DOHH2 (cell line): Measurements from ENCODE around the gene RAB3IL1.

Experiments
- H3F3A ChIP-seq: fragments of 200-600 bp; sonication (generic), shearing (Covaris generic); 2 replicates; pipeline ENCODE4 v1.6.0; 2016; ENCODE audit warnings: antibody characterized with exemption, mild to moderate bottlenecking; ENCODE audit not compliant: control insufficient read depth, insufficient read depth
- H3K27ac ChIP-seq: fragments of 200-600 bp; sonication (generic); 2 replicates; pipeline ENCODE4 v1.5.1; 2014; ENCODE audit warnings: low read depth, mild to moderate bottlenecking, low read length, moderate library complexity
- H3K27me3 ChIP-seq: fragments of 200-600 bp; sonication (generic); 2 replicates; pipeline ENCODE4 v1.6.1; 2014; ENCODE audit warnings: mild to moderate bottlenecking, low read length, mixed read lengths; ENCODE audit not compliant: control insufficient read depth
- H3K36me3 ChIP-seq: fragments of 200-600 bp; sonication (generic); 2 replicates; pipeline ENCODE4 v1.6.1; 2014; ENCODE audit warnings: mild to moderate bottlenecking, low read length, moderate library complexity, mixed read lengths; ENCODE audit not compliant: control insufficient read depth
- H3K4me1 ChIP-seq: fragments of 200-600 bp; sonication (generic); 2 replicates; pipeline ENCODE4 v1.6.1; 2014; ENCODE audit warnings: mild to moderate bottlenecking, low read length, mixed read lengths; ENCODE audit not compliant: control insufficient read depth
- H3K4me2 ChIP-seq: fragments of 200-600 bp; sonication (generic); 2 replicates; pipeline ENCODE4 v1.6.0; 2014; ENCODE audit warnings: mild to moderate bottlenecking, low read length, moderate library complexity
- H3K4me3 ChIP-seq: fragments of 200-600 bp; sonication (generic); 2 replicates; pipeline ENCODE4 v1.5.1; 2014; ENCODE audit warnings: mild to moderate bottlenecking, low read length, mixed read lengths
- H3K79me2 ChIP-seq: fragments of 200-600 bp; sonication (generic); 2 replicates; pipeline ENCODE4 v1.6.1; 2014; ENCODE audit warnings: mild to moderate bottlenecking, low read length, mixed read lengths; ENCODE audit not compliant: control insufficient read depth
- H3K9me2 ChIP-seq: fragments of 200-600 bp; sonication (generic); replicated peaks from 2 replicates; pipeline ENCODE4 v1.6.1; 2014; ENCODE audit warnings: mild to moderate bottlenecking, low read length, mixed read lengths; ENCODE audit not compliant: control insufficient read depth
- H3K9me3 ChIP-seq: fragments of 200-600 bp; sonication (generic); 2 replicates; pipeline ENCODE4 v1.6.1; 2014; ENCODE audit warnings: antibody characterized with exemption, low read length, mixed read lengths; ENCODE audit not compliant: control insufficient read depth, insufficient read depth
- H4K20me1 ChIP-seq: fragments of 200-600 bp; sonication (generic); 2 replicates; pipeline ENCODE4 v1.6.0; 2014; ENCODE audit warnings: low read depth, mild to moderate bottlenecking, antibody characterized with exemption, low read length, moderate library complexity; ENCODE audit not compliant: control insufficient read depth, insufficient read depth
- EZH2phosphoT487 ChIP-seq: fragments of 200-600 bp; sonication (generic); IDR thresholded peaks from 2 replicates; pipeline ENCODE4 v1.6.1; 2017; ENCODE audit warnings: borderline replicate concordance, mild to moderate bottlenecking, antibody characterized with exemption, low read length, moderate library complexity, mixed read lengths
- TF ChIP-seq, protein P1 (sequence below): fragments of 200-600 bp; sonication (generic); IDR thresholded peaks from one replicate; pipeline ENCODE4 v1.5.1; 2014; ENCODE audit warnings: antibody characterized with exemption, mild to moderate bottlenecking, low read depth, low read length; ENCODE audit not compliant: poor library complexity, severe bottlenecking

The RAB3IL1 gene

DNA sequence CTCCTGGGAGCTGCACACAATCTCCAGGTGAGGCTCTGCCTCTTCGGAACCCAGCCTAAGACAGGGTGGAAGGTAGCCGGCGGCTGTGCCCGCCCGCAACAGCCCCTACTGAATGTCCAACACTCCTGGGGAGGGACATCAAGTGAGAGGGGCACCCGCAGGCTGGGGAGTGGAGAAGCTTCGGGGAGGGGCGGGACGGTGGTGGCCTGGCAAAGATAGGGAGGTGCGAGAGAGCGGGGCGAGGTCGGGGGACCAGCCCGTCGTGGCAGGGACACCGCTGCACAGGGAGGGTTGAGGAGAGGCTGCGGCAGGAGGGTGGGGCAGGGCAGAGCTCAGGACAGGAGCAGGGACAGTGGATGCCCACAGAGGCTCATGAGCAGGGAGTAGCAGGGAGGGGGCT is 17.1 kb downstream of the RAB3IL1 start:
- Histone ChIP-seq H3F3A (no peaks in the 10 kb centered on the region), H3K9me2 (no peaks in the 10 kb centered on the region), H3K27ac (no peak overlapping the region), H3K4me2 (no peak overlapping the region), H4K20me1 (no peaks in the 10 kb centered on the region), H3K79me2 (no peaks in the 10 kb centered on the region), H3K4me3 (no peak overlapping the region), H3K27me3 (peaks cover 3% of the 10 kb centered on the region; the same call in 1 of the 2 replicates), H3K9me3 (no peaks in the 10 kb centered on the region), H3K36me3 (no peaks in the 10 kb centered on the region), H3K4me1 (peaks cover 24% of the 10 kb centered on the region)
- TF ChIP-seq, protein P1, sequence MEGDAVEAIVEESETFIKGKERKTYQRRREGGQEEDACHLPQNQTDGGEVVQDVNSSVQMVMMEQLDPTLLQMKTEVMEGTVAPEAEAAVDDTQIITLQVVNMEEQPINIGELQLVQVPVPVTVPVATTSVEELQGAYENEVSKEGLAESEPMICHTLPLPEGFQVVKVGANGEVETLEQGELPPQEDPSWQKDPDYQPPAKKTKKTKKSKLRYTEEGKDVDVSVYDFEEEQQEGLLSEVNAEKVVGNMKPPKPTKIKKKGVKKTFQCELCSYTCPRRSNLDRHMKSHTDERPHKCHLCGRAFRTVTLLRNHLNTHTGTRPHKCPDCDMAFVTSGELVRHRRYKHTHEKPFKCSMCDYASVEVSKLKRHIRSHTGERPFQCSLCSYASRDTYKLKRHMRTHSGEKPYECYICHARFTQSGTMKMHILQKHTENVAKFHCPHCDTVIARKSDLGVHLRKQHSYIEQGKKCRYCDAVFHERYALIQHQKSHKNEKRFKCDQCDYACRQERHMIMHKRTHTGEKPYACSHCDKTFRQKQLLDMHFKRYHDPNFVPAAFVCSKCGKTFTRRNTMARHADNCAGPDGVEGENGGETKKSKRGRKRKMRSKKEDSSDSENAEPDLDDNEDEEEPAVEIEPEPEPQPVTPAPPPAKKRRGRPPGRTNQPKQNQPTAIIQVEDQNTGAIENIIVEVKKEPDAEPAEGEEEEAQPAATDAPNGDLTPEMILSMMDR = no peak
- TF ChIP-seq EZH2phosphoT487 = no peak

DNA sequence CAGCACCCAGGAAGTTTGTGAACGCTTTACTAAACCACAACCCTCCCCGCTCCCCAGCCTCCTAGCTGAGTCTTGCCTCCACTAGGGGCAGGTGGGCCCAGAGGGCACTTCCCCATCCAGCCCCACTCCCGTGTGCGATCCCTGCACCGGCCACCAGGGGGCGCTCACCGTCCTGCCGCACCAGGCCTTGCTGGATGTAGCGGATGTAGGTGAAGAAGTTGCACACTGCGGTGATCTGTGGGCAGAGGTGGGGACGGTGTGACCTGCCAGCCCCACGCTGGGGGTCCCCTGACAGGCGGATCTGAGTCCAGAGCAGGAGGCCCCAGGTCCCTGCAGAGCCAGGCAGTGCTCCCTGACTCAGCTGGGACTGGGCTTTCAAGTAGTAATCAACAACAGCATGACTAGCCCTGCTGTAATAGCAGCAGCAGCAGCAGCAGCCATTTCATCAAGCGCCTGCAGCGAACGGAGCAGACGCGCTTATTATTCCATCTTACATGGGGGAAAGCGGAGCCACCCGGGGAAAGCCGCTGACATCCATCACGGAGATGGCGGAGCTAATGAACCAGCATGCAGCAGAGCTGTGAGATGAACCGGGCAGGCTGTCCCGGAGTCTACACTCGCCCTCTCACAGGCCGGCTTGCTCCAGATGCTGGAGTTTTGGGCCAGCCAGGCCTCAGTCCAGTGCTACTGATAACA is 18.1 kb downstream of the RAB3IL1 start:
- Histone ChIP-seq H3F3A (no peaks in the 10 kb centered on the region), H4K20me1 (no peaks in the 10 kb centered on the region), H3K4me3 (peak overlapping the region; percentile 25; the same call in 1 of the 2 replicates), H3K9me3 (no peaks in the 10 kb centered on the region), H3K79me2 (no peaks in the 10 kb centered on the region), H3K36me3 (no peaks in the 10 kb centered on the region), H3K4me2 (peak overlapping the region; percentile 53), H3K9me2 (no peaks in the 10 kb centered on the region), H3K27ac (no peak overlapping the region), H3K4me1 (peaks cover 24% of the 10 kb centered on the region), H3K27me3 (peaks cover 3% of the 10 kb centered on the region; the same call in 1 of the 2 replicates)
- no peak for TF ChIP-seq EZH2phosphoT487
- TF ChIP-seq, protein P1 = peak; percentile 100

DNA sequence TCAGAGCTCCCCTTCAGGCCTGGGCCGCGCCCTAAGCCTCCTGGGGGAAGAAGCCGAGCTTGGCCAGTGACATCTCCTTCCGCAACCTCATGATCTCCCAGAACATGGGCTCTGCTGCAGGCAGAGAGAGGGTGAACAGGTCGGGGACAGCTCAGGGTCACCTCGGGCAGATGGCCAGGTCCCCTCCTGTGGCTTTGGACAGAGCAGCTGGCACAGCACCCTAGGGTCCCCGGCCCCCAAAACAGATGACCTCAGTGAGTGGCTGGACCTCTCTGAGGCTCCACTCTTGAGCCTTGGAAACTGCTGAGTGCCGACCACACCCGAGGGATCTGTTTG is 19.2 kb downstream of the RAB3IL1 start:
- H3K9me2 ChIP-seq = no peaks in the 10 kb centered on the region
- H3K4me2 ChIP-seq = peak overlapping the region; percentile 53; the same call in 1 of the 2 replicates
- peaks cover 35% of the 10 kb centered on the region for H3K4me1 ChIP-seq
- no peaks in the 10 kb centered on the region for H3K79me2 ChIP-seq
- no peaks in the 10 kb centered on the region for H3K9me3 ChIP-seq
- no peaks in the 10 kb centered on the region for H3K36me3 ChIP-seq
- H4K20me1 ChIP-seq = no peaks in the 10 kb centered on the region
- TF ChIP-seq, protein P1 = no peak
- no peak for TF ChIP-seq EZH2phosphoT487
- H3K27ac ChIP-seq = no peak overlapping the region
- H3F3A ChIP-seq = no peaks in the 10 kb centered on the region
- no peak overlapping the region for H3K4me3 ChIP-seq
- no peaks in the 10 kb centered on the region; the same call in 1 of the 2 replicates for H3K27me3 ChIP-seq
